HEK293T (cell line): ENCODE measurements around the gene SCAND1.

Experiments
- ARNT ChIP-seq: fragments of 450-650 bp; IDR thresholded peaks from 2 replicates; pipeline ENCODE4 v1.6.1; 2017; ENCODE audit warnings: mild to moderate bottlenecking
- BHLHE40 ChIP-seq: fragments of 450-650 bp; IDR thresholded peaks from 2 replicates; pipeline ENCODE4 v1.6.1; 2016; ENCODE audit warnings: mild to moderate bottlenecking, moderate library complexity, borderline replicate concordance
- CTBP1 ChIP-seq: fragments of 450-650 bp; IDR thresholded peaks from 2 replicates; pipeline ENCODE4 v1.6.1; 2016; ENCODE audit warnings: borderline replicate concordance
- ELF4 ChIP-seq: fragments of 450-650 bp; IDR thresholded peaks from 2 replicates; pipeline ENCODE4 v1.6.1; 2017; ENCODE audit warnings: antibody characterized with exemption
- FOXA1 ChIP-seq: fragments of 450-650 bp; IDR thresholded peaks from 2 replicates; pipeline ENCODE4 v1.6.1; 2016; ENCODE audit warnings: mild to moderate bottlenecking
- FOXK2 ChIP-seq: fragments of 450-650 bp; IDR thresholded peaks from 2 replicates; pipeline ENCODE4 v1.6.1; 2016; ENCODE audit warnings: mild to moderate bottlenecking
- FOXM1 ChIP-seq: fragments of 450-650 bp; IDR thresholded peaks from 2 replicates; pipeline ENCODE4 v1.6.1; 2017; ENCODE audit warnings: mild to moderate bottlenecking, borderline replicate concordance
- L3MBTL2 ChIP-seq: fragments of 450-650 bp; conservative IDR thresholded peaks from 2 replicates; pipeline ENCODE4 v1.6.1; 2016; ENCODE audit warnings: mild to moderate bottlenecking
- LEF1 ChIP-seq: fragments of 450-650 bp; IDR thresholded peaks from 2 replicates; pipeline ENCODE4 v1.6.1; 2017; ENCODE audit warnings: mild to moderate bottlenecking, borderline replicate concordance
- SP1 ChIP-seq: fragments of 450-650 bp; IDR thresholded peaks from 2 replicates; pipeline ENCODE4 v1.6.1; 2017
- SUZ12 ChIP-seq: fragments of 450-650 bp; IDR thresholded peaks from 2 replicates; pipeline ENCODE4 v1.6.1; 2016; ENCODE audit warnings: mild to moderate bottlenecking
- TARDBP ChIP-seq: fragments of 450-650 bp; IDR thresholded peaks from 2 replicates; pipeline ENCODE4 v1.6.1; 2016
- TF ChIP-seq, protein P1 (sequence below): fragments of 450-650 bp; IDR thresholded peaks from 2 replicates; pipeline ENCODE4 v1.6.1; 2016

DNA sequence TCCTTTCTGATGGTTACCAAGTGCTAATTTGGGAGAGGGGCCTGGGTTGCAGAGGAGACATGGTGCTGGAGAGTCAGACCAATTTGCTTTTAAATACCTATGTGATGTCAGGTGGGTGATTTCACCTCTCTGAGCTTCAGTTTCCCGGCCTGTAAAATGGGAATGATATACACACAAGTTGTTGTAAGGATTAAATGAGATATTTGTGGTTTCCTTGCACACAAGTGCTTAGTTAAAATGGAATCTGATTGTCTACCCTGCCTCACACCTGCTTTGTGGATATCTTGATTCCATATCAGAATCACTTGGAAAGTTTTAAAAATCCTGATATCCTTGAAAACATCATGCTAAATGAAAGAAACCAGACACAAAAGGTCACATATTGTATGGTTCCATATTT is 44.5 kb downstream of the SCAND1 start:
- TF ChIP-seq, protein P1, sequence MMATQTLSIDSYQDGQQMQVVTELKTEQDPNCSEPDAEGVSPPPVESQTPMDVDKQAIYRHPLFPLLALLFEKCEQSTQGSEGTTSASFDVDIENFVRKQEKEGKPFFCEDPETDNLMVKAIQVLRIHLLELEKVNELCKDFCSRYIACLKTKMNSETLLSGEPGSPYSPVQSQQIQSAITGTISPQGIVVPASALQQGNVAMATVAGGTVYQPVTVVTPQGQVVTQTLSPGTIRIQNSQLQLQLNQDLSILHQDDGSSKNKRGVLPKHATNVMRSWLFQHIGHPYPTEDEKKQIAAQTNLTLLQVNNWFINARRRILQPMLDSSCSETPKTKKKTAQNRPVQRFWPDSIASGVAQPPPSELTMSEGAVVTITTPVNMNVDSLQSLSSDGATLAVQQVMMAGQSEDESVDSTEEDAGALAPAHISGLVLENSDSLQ: no peak
- no peak for TF ChIP-seq FOXA1
- no peak for TF ChIP-seq FOXK2
- TF ChIP-seq FOXM1: no peak
- no peak for TF ChIP-seq SP1
- TF ChIP-seq ARNT: no peak
- TF ChIP-seq CTBP1: no peak
- TF ChIP-seq BHLHE40: no peak
- TF ChIP-seq SUZ12: no peak
- no peak for TF ChIP-seq ELF4
- no peak for TF ChIP-seq L3MBTL2
- TF ChIP-seq TARDBP: no peak
- no peak for TF ChIP-seq LEF1
